SU-DHL-6 (cell line): ENCODE data around the gene ZSWIM3.

Experiments used
- H2AFZ ChIP-seq: fragments of 200-600 bp; sonication (generic); 2 replicates; pipeline ENCODE4 v1.6.1; 2014; ENCODE audit warnings: low read depth, mild to moderate bottlenecking, moderate library complexity, mixed read lengths, antibody characterized with exemption, low read length; ENCODE audit not compliant: severe bottlenecking
- H3F3A ChIP-seq: fragments of 200-600 bp; shearing (Covaris generic); 2 replicates; pipeline ENCODE4 v1.6.0; 2016; ENCODE audit warnings: antibody characterized with exemption, mild to moderate bottlenecking; ENCODE audit not compliant: insufficient read depth
- H3K27ac ChIP-seq: fragments of 200-600 bp; sonication (generic); 2 replicates; pipeline ENCODE4 v1.5.1; 2016; ENCODE audit warnings: low read depth, mild to moderate bottlenecking, low read length, moderate library complexity, mixed read lengths
- H3K27me3 ChIP-seq: fragments of 200-600 bp; sonication (generic), shearing (Covaris generic); 2 replicates; pipeline ENCODE4 v1.6.0; 2014; ENCODE audit warnings: mild to moderate bottlenecking, low read length
- H3K36me3 ChIP-seq: fragments of 200-600 bp; sonication (generic); 2 replicates; pipeline ENCODE4 v1.6.1; 2014; ENCODE audit warnings: mild to moderate bottlenecking, low read length, mixed read lengths
- H3K4me2 ChIP-seq: fragments of 300-600, 200-600 bp; shearing (Covaris generic), sonication (generic); 2 replicates; pipeline ENCODE4 v1.6.0; 2014; ENCODE audit warnings: low read length, low read depth, mild to moderate bottlenecking; ENCODE audit not compliant: poor library complexity, severe bottlenecking
- H3K4me3 ChIP-seq: fragments of 200-600 bp; sonication (generic); 2 replicates; pipeline ENCODE4 v1.5.1; 2014; ENCODE audit warnings: antibody characterized with exemption, low read length, mild to moderate bottlenecking, mixed read lengths; ENCODE audit not compliant: insufficient read depth, poor library complexity, severe bottlenecking
- H3K79me2 ChIP-seq: fragments of 200-600 bp; sonication (generic); 2 replicates; pipeline ENCODE4 v1.6.1; 2014; ENCODE audit warnings: mild to moderate bottlenecking, low read length, moderate library complexity; ENCODE audit not compliant: insufficient read depth
- H3K9ac ChIP-seq: fragments of 200-600 bp; sonication (generic); 2 replicates; pipeline ENCODE4 v1.7.0; 2014; ENCODE audit warnings: mild to moderate bottlenecking, low read length
- H3K9me2 ChIP-seq: fragments of 200-600 bp; sonication (generic); replicated peaks from 2 replicates; pipeline ENCODE4 v1.6.1; 2014; ENCODE audit warnings: low read length; ENCODE audit not compliant: insufficient read depth
- H3K9me3 ChIP-seq: fragments of 200-600 bp; sonication (generic); 2 replicates; pipeline ENCODE4 v1.6.1; 2014; ENCODE audit warnings: low read length, mixed read lengths; ENCODE audit not compliant: insufficient read depth
- H4K20me1 ChIP-seq: fragments of 200-600 bp; sonication (generic); 2 replicates; pipeline ENCODE4 v1.6.1; 2014; ENCODE audit warnings: low read depth, mild to moderate bottlenecking, antibody characterized with exemption, low read length, moderate library complexity, mixed read lengths
- EZH2phosphoT487 ChIP-seq: fragments of 200-600 bp; sonication (generic), shearing (Covaris generic); conservative IDR thresholded peaks from 2 replicates; pipeline ENCODE4 v1.6.1; 2018; ENCODE audit warnings: mild to moderate bottlenecking, antibody characterized with exemption, low read length, moderate library complexity, mixed read lengths
- TF ChIP-seq, protein P1 (sequence below): fragments of 200-600 bp; sonication (generic); IDR thresholded peaks from one replicate; pipeline ENCODE4 v1.5.1; 2017; ENCODE audit warnings: antibody characterized with exemption, mild to moderate bottlenecking, low read length, moderate library complexity; ENCODE audit not compliant: insufficient read depth, poor library complexity, severe bottlenecking

Gene ZSWIM3

DNA sequence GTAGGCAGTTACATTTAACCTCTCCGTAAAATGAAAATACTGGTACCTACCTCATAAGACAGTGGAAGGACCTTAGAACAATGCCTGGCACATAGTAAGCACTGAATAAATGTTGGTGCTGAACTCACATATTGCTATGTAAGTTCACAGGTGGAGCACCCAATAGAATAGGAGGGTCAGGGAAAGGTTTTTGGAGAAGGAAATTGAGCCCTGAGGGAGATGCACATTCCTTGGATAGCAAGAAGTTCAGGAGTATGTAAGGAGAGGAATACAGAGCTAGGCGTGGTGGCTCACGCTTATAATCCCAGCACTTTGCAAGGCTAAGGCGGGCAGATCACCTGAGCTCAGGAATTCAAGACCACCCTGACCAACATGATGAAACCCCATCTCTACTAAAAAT is 37.9 kb upstream of the ZSWIM3 start:
- no peak overlapping the region for H3K4me2 ChIP-seq
- no peaks in the 10 kb centered on the region for H3K27me3 ChIP-seq
- H3K4me3 ChIP-seq = no peak overlapping the region
- H3K9me3 ChIP-seq = no peaks in the 10 kb centered on the region
- no peak overlapping the region for H2AFZ ChIP-seq
- H4K20me1 ChIP-seq = no peaks in the 10 kb centered on the region
- H3K27ac ChIP-seq = no peak overlapping the region
- H3K9me2 ChIP-seq = no peaks in the 10 kb centered on the region
- H3F3A ChIP-seq = peaks cover 26% of the 10 kb centered on the region
- no peak overlapping the region for H3K9ac ChIP-seq
- H3K36me3 ChIP-seq = peaks cover 13% of the 10 kb centered on the region; the same call in 1 of the 2 replicates
- 0 out of 2 replicates have a peak, but pooled peaks cover 1% of the 10 kb centered on the region for H3K79me2 ChIP-seq
- TF ChIP-seq, protein P1, sequence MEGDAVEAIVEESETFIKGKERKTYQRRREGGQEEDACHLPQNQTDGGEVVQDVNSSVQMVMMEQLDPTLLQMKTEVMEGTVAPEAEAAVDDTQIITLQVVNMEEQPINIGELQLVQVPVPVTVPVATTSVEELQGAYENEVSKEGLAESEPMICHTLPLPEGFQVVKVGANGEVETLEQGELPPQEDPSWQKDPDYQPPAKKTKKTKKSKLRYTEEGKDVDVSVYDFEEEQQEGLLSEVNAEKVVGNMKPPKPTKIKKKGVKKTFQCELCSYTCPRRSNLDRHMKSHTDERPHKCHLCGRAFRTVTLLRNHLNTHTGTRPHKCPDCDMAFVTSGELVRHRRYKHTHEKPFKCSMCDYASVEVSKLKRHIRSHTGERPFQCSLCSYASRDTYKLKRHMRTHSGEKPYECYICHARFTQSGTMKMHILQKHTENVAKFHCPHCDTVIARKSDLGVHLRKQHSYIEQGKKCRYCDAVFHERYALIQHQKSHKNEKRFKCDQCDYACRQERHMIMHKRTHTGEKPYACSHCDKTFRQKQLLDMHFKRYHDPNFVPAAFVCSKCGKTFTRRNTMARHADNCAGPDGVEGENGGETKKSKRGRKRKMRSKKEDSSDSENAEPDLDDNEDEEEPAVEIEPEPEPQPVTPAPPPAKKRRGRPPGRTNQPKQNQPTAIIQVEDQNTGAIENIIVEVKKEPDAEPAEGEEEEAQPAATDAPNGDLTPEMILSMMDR = no peak
- TF ChIP-seq EZH2phosphoT487 = no peak

DNA sequence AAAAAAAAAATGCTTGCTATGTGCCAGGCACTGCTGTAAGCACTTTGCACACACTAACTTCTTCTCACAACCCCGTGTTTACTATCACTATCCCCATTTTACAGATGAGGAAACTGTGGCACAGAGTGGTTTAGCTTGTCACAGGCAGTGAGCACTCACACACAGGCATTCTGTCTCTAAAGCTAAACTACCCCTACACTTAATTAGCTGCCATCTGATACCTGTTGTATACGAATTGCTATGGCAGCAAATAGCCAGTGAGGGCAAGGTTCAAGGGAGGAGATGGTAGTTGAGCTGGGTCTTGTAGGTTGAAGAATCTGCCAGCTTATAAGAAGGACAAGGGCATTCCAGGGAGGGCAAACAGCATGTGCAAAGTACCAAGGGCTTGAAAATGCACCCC is 35.5 kb upstream of the ZSWIM3 start:
- no peaks in the 10 kb centered on the region for H3K79me2 ChIP-seq
- H3K27ac ChIP-seq = no peak overlapping the region
- H3K9ac ChIP-seq = no peak overlapping the region
- no peaks in the 10 kb centered on the region for H3K9me2 ChIP-seq
- TF ChIP-seq EZH2phosphoT487 = no peak
- TF ChIP-seq, protein P1 = no peak
- H4K20me1 ChIP-seq = no peaks in the 10 kb centered on the region
- no peaks in the 10 kb centered on the region for H3K27me3 ChIP-seq
- peaks cover 17% of the 10 kb centered on the region for H3F3A ChIP-seq
- H3K4me3 ChIP-seq = no peak overlapping the region
- H3K4me2 ChIP-seq = no peak overlapping the region
- H3K36me3 ChIP-seq = 0 out of 2 replicates have a peak, but pooled peaks cover 2% of the 10 kb centered on the region
- H3K9me3 ChIP-seq = no peaks in the 10 kb centered on the region
- no peak overlapping the region for H2AFZ ChIP-seq

DNA sequence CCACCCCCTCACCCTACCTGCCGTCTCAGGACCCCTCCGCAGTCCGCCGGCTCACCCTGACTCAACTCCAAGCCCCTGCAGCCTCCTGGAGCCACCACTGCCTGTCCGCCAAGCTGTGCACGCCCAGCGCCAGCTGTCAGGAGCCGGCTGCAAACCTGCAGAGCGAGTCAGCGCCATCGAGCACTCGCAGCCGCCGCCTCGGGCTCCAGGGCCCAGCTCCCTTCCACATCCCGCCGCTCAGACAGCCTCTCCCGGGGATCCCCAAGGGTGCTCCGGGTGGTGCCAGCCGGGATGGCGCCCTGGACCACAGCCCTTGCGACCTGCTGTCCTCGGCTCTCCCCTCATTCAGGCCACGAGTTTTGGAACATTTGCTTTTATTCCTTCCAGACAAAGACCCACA is 34.6 kb upstream of the ZSWIM3 start:
- Histone ChIP-seq H3K27me3 (no peaks in the 10 kb centered on the region), H3K9ac (no peak overlapping the region), H3K36me3 (no peaks in the 10 kb centered on the region), H3K79me2 (no peaks in the 10 kb centered on the region), H3K27ac (no peak overlapping the region), H3F3A (peaks cover 10% of the 10 kb centered on the region), H3K4me3 (no peak overlapping the region), H4K20me1 (no peaks in the 10 kb centered on the region), H3K9me3 (no peaks in the 10 kb centered on the region), H2AFZ (no peak overlapping the region), H3K9me2 (no peaks in the 10 kb centered on the region), H3K4me2 (no peak overlapping the region)
- TF ChIP-seq, protein P1 = no peak
- no peak for TF ChIP-seq EZH2phosphoT487
